GM19455 (cell line): ENCODE results near the gene KRTAP12-1.
"Not testable (repeated sequence)": the region's sequence is repeated elsewhere in the genome, so short reads cannot be mapped to it uniquely, and the experiment has no call there.

Experiments used
- ATAC-seq: cut with Tn5 transposase; IDR thresholded peaks from one replicate; pipeline ENCODE4 v1.9.1; 2021; ENCODE audit not compliant: unreplicated experiment

KRTAP12-1 gene

DNA sequence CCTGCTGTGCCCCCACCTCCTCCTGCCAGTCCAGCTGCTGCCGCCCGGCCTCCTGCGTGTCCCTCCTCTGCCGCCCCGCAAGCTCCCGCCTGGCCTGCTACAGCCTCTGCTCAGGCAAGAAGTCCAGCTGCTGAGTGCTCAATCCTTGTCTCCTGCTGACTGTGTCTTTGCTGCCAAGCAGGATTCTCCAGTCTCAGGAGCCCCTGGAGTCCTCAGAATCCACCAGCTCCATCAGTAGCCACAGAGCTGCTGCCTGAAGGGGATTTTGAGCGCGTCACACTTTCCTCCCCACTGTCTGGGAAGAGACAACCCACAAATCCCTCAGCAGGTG lies 34.8 kb downstream of the KRTAP12-1 start:
- ATAC-seq: no peak

DNA sequence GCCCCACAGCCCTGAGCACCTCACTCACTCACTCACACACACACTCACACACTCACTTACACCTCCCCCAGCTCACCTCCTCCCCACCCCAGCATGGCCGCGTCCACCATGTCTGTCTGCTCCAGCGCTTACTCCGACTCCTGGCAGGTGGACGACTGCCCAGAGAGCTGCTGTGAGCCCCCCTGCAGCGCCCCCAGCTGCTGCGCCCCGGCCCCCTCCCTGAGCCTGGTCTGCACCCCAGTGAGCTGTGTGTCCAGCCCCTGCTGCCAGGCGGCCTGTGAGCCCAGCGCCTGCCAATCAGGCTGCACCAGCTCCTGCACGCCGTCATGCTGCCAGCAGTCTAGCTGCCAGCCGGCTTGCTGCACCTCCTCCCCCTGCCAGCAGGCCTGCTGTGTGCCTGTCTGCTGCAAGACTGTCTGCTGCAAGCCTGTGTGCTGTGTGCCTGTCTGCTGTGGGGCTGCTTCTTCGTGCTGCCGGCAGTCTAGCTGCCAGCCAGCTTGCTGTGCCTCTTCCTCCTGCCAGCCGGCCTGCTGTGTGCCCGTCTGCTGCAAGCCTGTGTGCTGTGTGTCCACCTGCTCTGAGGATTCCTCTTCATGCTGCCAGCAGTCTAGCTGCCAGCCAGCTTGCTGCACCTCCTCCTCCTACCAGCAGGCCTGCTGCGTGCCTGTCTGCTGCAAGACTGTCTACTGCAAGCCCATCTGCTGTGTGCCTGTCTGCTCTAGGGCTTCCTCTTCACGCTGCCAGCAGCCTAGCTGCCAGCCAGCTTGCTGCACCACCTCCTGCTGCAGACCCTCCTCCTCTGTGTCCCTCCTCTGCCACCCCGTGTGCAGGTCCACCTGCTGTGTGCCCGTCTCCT lies 35.4 kb downstream of the KRTAP12-1 start, which contains the start of gene KRTAP10-11:
Gene KRTAP10-11 (plus strand): TSS at position 49 of the 856 bp plus-strand sequence. CDS start 45 bp downstream, at position 94.
- ATAC-seq: not testable (repeated sequence)

DNA sequence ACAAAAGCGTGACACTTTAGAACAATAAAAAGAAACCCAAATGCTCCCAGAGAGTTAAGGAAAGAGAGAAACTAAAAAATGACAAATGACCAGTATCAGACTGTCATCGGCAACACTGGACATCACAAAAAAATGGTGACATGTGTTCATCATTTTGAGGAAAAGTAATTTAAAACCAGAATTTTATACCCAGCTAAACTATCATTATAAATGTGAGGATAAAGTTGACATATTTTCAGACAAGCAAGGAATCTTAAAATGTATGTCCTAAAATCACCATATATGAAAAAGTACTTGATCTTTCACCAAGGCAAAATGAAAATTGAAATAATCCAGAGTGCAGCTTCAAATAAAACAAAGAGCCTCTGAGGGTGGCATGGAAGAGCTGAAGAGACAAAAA lies 37.1 kb downstream of the KRTAP12-1 start:
- no peak for ATAC-seq

DNA sequence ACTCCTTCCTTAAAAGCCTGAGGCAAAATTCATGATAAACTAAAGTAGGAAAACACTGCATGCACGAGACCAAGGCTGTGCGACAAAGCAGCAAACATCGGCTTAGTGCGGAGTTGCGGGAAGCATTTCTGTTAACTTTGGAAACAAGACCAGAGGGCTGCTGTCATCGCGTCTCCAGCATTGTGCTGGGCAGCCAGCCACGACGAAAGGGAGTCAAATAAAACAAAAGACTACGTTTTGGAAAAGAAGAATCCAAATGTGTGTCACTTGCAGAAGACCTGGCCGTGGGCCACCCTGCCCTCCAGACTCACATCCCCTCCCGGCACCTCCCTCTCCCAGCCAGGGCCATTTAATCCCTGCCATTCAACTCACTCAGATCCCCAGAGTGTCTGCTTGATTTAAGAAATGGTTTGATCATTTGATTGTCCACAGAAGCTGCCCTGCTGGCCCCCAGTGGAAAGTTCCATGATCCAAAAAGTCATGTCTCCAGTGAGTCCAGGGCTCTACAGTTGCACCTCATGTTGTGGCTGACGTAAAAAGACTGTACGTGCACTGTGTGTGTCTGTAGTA lies 38.1 kb downstream of the KRTAP12-1 start:
- no peak for ATAC-seq

DNA sequence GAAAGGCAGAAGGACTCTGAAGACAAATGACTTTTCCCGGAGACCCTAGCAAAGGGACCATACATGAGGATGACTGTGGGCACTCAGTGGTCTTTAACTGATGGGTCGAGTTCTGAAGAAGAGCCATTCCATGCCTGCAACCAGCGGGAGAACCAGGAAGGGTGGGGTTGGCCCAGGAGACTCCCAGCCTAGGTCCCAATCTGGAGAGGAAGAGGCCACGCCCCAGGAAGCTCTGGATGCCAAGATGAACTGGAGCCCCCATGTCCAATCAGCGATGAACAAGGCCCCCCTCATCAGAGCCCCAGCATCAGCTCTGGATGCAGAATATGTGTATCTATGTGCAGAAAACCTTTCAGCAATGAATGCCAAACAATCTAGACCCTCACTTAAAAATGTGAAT lies 41.2 kb downstream of the KRTAP12-1 start:
- no peak for ATAC-seq

DNA sequence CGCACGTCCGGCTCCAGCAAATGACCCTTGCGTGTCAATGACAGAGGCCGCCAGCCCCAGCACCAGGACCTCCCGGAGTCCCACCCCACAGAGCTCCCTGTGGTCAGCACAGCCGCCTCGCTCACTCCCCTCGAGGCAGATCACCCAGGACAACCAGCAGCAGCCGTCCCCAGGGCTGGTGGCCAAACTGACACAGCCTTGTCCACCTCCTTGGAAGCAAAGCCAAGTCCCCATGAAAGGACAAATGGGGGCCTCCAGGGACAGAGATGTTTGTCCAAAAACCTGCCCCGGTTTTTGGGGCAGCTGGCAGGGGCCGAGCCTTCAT lies 42.7 kb downstream of the KRTAP12-1 start:
- ATAC-seq: no peak

DNA sequence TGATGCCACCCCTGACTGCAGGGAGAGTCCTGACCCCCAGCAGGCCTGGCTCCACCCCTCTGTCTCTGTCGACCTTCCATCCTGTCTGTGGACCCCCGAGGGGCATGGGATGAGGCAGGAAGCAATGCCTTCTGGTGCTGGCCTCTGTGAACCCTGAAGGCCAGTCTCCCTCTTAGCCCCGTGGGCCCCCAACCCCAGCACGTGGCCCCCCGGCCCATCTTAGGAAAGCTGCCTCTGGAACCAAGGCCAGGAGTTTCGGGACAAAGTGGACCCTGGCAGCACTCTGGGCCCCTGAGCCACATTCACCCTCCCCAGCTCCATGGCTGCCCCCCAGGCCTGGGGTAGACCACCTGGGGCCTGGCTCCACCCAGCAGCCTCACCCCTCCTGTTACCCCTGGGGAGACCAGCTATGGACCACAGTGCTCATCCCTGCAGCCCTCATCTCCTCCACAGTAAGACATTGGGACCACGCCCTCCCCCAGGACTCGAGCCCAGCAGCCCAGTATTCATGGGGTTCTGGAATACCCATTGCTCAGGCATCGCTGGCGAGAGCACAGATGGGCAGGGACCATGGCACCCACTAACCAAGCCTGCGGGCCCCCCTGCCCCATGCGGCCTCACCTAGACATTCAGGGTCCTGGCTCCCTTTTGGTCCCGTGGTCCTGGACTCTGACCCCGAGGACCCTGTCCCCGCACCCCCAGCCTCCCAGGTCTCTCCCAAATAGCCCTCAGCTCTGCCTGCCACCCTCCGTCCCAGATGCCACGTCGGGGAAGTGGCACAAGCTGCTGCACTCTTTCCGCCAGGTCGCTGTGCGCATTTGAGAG lies 43.2 kb downstream of the KRTAP12-1 start:
- not testable (repeated sequence) for ATAC-seq

DNA sequence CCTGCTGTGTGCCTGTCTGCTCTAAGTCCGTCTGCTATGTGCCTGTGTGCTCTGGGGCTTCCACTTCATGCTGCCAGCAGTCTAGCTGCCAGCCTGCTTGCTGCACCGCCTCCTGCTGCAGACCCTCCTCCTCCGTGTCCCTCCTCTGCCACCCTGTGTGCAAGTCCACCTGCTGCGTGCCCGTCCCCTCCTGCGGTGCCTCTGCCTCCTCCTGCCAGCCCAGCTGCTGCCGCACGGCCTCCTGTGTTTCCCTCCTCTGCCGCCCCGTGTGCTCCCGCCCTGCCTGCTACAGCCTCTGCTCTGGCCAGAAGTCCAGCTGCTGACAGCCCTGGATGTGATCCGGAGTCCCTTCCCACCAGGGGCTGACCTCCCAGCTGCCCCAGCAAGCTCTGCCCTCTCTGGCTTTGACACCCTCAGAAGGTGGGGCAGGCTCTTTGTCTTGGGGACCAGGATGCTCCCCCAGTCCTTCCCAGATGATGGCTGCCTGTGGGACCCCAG lies 44.1 kb downstream of the KRTAP12-1 start:
- not testable (repeated sequence) for ATAC-seq

DNA sequence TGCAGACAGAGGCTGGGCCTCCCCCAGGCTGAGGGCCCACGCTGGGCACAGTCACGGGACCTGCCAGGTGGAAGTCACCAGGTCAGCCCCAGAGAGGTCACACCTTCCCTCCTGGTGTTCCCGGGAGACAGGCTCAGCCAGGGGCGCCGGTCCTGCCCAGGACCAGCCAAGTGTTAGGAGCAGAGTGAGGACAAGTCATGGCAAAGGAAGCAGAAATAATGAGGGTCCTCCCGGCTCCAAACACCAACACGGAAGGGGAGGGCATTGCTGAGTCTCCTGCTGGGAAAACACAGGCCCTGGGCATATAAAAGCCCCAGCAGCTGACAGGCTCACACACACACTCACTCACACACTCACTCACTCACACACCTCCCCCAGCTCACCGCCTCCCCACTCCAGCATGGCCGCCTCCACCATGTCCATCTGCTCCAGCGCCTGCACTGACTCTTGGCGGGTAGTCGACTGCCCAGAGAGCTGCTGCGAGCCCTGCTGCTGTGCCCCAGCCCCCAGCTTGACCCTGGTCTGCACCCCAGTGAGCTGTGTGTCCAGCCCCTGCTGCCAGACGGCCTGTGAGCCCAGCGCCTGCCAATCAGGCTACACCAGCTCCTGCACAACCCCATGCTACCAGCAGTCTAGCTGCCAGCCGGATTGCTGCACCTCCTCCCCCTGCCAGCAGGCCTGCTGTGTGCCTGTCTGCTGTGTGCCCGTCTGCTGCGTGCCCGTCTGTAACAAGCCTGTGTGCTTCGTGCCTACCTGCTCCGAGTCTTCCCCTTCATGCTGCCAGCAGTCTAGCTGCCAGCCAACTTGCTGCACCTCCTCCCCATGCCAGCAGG lies 44.7 kb downstream of the KRTAP12-1 start, which contains the start of gene KRTAP10-10:
Gene KRTAP10-10 (plus strand): TSS at position 339 of the 833 bp plus-strand sequence. CDS start 62 bp downstream, at position 401.
- no peak for ATAC-seq

DNA sequence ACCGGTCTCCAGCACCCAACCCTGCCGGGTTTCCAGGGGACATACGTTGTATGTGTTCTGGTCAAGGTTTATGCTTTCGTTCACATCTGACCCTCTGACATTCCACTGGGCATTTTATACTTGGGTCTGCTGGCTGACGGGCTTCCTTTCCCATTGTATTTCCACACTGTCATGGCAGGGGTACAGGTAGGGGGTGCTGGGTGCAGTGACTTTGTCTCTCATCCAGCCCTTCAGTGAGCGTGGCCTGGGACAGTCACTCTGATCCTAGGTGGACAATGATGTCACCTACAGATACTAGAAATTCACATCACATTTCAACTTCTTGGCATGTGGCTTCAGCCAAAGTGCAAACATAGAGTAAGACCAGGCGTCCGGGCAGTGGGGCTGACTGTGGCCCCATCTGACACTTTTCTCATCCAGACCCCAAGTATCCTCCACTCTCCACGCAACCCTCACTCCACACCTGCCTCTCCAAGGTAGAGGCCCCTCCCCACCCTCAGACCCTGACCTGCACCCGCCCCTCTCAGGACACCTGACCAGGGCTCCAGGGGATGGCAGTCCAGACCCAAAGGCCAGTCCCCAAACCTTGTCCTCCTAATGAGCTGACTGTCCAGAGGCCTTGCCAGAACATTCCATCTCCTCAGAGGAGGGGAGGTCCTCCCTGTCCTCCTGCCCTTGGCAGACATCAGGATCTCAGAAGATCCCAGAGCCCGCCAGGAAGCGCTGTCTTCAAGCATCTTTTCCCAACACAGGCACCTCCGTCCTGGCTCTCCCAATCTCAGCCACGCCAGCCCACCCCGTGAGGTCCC lies 45.5 kb downstream of the KRTAP12-1 start:
- no peak for ATAC-seq

DNA sequence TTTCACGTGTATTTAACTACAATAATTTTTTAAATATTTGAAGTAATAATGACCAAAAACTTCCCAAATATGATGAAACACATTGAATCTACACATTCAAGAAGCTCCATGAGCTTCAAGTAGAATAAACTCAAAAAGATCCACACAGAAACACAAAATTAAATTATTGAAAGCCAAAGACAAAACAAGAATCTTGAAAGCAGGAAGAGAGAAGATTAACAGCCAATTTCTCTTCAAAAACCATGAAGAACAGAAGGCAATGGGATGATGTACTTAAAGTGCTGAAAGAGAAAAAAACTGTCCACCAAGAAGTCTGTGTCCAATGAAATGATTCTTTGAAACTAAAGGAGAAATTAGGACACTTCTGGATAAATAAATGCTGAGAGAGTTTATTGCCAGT lies 49.9 kb downstream of the KRTAP12-1 start:
- ATAC-seq: no peak
